GM21515 (cell line): ENCODE data around the gene TLK1.
A peak's percentile ranks its signal among the peaks of the same experiment; 100 is the strongest.

Experiments used
- ATAC-seq: cut with Tn5 transposase; IDR thresholded peaks from one replicate; pipeline ENCODE4 v1.9.1; 2021; ENCODE audit not compliant: unreplicated experiment

Gene TLK1

GRCh38 chr2:171008550-171009205, 152.0 kb downstream of the TLK1 start:
- no peak for ATAC-seq

DNA sequence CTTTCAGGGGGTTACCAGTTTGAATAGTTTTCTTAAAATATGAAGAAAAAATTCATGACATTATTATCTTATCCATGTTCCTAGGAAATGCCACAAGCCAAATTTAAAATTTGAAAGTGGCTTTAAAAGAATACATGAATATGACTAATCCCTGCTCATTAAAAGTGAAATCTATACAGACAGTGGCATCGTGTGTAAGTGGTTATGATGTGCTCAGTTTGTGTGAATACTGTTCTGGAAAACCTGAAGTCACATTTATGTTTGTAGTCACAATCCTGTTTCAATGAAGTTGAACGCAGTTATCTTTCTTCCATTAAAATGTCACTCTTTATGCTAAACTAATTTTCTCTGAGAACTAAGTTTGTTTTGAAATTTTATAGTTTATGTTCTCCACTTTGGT, 155.9 kb downstream of the TLK1 start:
- ATAC-seq = no peak

DNA sequence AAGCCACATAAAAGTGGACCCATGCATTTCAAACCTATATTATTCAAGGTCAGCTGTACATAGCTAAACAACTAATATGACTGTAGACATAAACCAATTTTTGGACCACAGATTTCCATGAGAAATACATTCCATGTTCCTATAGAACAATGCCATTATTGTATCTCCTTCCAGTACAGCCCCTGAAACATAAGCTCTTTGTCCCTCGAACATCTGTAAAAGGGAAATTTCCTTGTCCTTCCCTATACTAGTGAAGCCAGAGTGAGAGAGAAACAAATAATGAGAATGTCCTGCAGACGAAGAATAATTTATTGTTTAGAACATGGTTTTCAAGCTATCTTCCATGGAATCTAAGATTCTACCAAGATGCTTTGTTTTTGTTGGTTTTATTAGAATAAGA, 156.3 kb downstream of the TLK1 start:
- ATAC-seq = no peak

- ATAC-seq = no peak
Observed at GRCh38 chr2:170999654-171000053, 161.0 kb downstream of the TLK1 start.

- ATAC-seq = no peak
Observed at GRCh38 chr2:170997893-170998597, 162.6 kb downstream of the TLK1 start.

DNA sequence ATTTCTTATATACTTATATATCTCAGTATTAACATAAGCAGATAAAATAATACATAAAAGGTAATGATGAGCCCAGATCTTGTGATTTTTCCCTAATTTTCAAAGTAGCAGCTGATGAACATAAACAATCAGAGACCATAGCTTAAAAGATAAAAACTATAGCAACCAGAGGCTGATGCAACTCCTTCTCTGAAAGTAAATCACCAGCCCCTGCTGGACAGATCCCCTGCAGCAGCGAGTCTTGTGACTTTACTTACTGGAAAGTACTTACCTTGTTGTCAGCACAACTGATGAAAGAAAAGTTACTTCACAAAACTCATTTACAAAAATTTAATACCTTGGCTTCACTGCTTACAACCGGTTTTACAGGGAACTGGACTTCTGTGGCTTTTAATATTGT, 164.4 kb downstream of the TLK1 start:
- ATAC-seq = no peak

GRCh38 chr2:170991398-170992182, 169.1 kb downstream of the TLK1 start:
- ATAC-seq = no peak

- ATAC-seq = no peak
Observed at GRCh38 chr2:170986566-170987258, 174.0 kb downstream of the TLK1 start.

DNA sequence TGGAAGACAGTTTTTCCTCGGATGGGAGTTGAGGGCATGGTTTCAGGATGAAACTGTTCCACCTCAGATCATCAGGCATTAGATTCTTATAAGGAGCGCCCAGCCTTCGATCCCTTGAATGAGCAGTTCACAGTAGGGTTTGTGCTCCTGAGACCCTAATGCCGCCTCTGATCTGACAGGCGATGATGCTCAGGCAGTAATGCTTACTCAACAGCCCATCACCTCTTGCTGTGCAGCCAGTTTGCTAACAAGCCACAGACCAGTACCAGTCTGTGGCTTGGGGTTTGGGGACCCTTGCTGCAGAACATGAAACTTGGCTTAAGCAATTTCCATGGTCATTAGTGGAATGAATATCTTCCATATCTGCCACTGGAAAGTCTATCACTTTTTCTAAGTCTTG, 175.3 kb downstream of the TLK1 start:
- no peak for ATAC-seq

GRCh38 chr2:170984079-170984478, 176.6 kb downstream of the TLK1 start:
- ATAC-seq = no peak

DNA sequence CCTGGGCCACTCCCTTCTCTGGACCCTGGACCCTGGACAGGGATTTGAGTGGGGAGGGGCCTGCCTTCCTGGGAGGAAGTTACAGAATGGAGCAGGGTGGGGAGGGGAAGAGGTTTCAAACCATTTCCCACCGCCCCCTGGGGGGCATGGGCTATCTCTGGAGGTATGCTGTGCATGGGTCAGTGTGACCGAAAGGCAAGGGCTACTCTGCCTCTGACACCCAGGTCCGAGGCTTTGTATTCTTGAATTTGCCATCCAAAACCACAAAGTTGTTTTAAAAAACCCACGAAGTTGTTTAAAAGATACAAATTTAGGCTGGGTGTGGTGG, 184.8 kb downstream of the TLK1 start:
- no peak for ATAC-seq

DNA sequence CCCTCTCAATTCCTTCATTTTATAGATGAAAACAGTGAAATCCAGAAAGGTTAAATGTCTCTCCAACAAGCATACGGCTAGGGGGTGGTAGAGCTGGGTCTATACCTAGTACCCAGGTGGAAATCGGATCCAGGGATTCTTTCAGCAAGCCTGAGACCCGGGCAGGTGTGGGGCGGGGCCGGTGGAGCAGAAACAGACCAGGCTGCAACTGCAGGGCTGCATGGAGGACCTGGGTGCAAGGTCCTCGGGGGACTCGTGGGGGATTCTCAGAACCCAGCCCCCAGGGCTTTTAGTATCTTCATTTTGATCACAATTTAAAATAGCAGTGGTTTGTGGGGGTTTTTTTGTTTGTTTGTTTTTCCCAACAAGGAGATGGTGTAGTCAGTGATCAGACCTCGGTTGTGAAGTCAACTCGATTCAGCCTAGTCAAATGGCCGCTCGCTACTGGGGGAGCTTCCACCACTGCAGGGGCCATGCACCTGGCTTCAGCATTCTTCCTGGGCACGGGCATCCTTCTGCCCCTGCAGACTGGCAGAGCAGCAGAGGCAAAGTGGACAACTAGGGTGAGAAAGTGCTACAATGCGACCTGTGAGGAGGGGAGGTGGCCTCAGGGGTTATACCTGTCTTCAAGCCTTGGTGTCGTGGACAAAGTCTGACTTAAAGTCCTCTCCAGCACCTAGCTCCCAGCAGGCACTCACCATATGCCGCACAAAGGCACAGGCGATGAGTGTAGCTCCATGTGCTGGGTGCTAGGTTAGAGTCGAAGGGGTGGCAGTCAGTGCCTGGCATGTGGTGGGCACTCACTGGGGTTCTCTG, 185.4 kb downstream of the TLK1 start:
- ATAC-seq = no peak

GRCh38 chr2:170974304-170974993, 186.2 kb downstream of the TLK1 start:
- no peak for ATAC-seq

DNA sequence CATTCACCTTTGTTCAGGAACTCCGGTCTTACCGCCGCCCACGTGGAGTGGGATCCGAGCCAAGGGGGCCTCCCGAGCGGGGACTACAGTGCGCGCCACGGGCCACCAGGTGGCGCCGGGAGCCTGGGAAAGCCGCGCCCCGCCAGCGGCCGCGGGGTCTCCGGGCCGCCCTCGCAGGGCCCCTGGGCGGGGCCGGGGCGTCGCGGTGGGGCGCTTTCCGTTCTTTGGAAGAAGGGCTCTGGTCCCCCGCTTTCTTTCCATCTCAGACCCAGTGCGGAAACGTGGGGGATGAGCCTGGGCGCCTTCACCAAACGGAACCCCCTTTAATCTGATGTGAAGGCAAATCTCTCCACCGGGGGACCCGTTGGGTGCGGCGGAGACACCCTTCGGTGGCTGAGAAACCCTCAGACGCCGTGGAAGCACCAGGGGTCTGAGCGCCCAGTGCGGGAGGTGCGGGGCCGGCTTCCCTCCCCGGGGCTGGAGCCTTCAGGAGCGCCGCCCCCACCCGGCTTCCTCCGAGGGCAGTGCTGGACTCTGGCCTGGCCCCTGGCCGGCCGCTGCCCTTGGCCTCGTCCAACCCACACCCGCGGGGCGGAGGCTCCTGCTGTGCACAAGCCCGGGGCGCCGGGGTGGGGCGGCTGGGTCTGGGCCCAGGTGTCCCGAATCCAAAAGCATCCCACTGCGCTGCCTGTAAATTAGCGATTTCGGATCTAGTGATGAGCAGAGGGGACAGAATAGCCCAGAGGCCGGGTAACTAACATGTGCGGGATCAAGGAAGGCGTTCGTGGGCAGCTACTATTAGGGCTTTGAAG, 187.0 kb downstream of the TLK1 start:
- peak; percentile 91 for ATAC-seq

- ATAC-seq = no peak
Observed at GRCh38 chr2:170973225-170973491, 187.5 kb downstream of the TLK1 start.

GRCh38 chr2:170972296-170973224, 188.1 kb downstream of the TLK1 start:
- ATAC-seq = no peak

DNA sequence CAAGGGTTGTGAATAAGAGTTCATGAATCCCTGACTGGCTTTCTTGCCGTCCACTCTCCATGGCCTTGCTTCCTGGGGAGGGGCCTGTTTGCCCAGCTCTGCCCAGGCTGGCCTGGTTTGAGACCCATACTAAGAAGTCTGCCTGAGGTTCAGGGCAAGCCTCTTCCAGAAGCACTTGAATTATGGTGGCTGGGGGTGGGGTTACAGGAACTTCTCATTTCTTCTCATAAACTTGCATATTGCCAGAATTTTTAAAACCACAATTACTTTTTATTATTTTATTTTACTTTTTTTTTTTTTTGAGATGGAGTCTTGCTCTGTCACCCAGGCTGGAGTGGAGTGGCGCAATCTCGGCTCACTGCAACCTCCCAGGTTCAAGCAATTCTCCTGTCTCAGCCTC, 189.6 kb downstream of the TLK1 start:
- ATAC-seq = no peak

DNA sequence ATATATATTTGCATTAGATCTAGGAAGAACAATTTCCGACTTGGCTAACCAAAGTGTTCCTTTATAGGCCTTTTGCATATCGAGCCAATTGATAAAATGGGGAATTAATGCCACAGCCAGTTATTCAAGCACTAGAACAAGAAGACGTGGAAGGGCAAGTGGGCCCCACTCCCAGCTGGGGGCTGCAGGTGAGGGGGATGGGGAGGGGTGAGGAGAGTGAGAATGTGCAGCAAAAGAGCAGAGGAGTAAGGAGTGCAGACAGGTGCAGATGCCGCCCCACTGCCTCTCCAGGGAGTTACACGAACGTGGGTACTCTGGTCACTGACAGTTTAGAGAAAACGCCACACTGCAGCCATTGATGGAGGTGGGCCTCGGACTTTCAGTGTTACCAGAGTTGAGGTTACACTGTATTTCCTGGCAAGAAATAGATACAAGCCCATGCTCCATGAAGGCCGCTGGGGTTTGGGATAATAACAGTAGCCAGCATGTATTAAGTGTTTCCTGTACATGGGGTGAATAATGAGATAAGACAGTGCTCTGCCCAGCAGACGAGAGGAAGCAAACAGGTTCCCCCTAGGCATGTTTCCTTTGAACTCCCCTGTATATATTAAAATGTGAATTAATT, 190.7 kb downstream of the TLK1 start:
- no peak for ATAC-seq
